NCI-H526 (cell line): ENCODE results near the gene CD7.

ENCODE experiments used
- DNase-seq, 2 experiments: peaks; one replicate each; lab custom pipeline; 2025; lab: John Stamatoyannopoulos, UW

CD7 gene

GRCh38 chr17:82298538-82299421 is 18.6 kb downstream of the CD7 start:
- no peak for DNase-seq

GRCh38 chr17:82297714-82298537 is 19.5 kb downstream of the CD7 start:
- no peak for DNase-seq

- DNase-seq, result no peak
These were observed 20.1 kb downstream of the CD7 start for GRCh38 chr17:82297280-82297713.

- DNase-seq, result peak in 1 of 2 experiments; percentile 26
These were observed 20.7 kb downstream of the CD7 start for GRCh38 chr17:82296511-82297279.

- DNase-seq, result no peak
These were observed 22.0 kb downstream of the CD7 start for GRCh38 chr17:82295472-82295814.

GRCh38 chr17:82294064-82294773 is 23.2 kb downstream of the CD7 start:
- no peak for DNase-seq

- DNase-seq, result peak; percentile 98 to 99
These were observed 24.9 kb downstream of the CD7 start for GRCh38 chr17:82292251-82293154.

- no peak for DNase-seq
These were observed 25.7 kb downstream of the CD7 start for GRCh38 chr17:82291582-82292250.

GRCh38 chr17:82287868-82288801 is 29.3 kb downstream of the CD7 start:
- DNase-seq, result no peak

GRCh38 chr17:82287013-82287867 is 30.2 kb downstream of the CD7 start:
- no peak for DNase-seq

GRCh38 chr17:82285141-82285540 is 32.3 kb downstream of the CD7 start:
- no peak for DNase-seq

GRCh38 chr17:82283208-82283749 is 34.1 kb downstream of the CD7 start:
- no peak for DNase-seq

- DNase-seq, result no peak
These were observed 34.9 kb downstream of the CD7 start for GRCh38 chr17:82282239-82283207.

GRCh38 chr17:82281502-82282238 is 35.7 kb downstream of the CD7 start:
- no peak for DNase-seq

- DNase-seq, result no peak
These were observed 36.3 kb downstream of the CD7 start for GRCh38 chr17:82281076-82281475.

- DNase-seq, result no peak
These were observed 36.9 kb downstream of the CD7 start for GRCh38 chr17:82280537-82280936.
